IMR-90 (cell line): ENCODE data around the gene ORAI1. TPM values are rescaled to one million over a fixed set of nuclear protein-coding genes. Genes with fewer than 3 reads are reported as not detected.
A peak's percentile ranks its signal among the peaks of the same experiment; 100 is the strongest.

Experiments
- ATAC-seq: fragments of 200-7000 bp; cut with Tn5 transposase; 2 replicates; pipeline ENCODE4 v1.9.1; 2020; ENCODE audit warnings: low read depth, mild to moderate bottlenecking, moderate library complexity
- BruUV-seq: library from RNA; stranded (reverse); fragments of 400-500 nt; replicated peaks from 2 replicates; lab custom pipeline; 2021; lab: Mats Ljungman, UMichigan
- CTCF ChIA-PET: fragments of 300-600 bp; formaldehyde crosslinking; extraction: SDS; loops from one replicate; lab custom pipeline; 2021; ENCODE audit warnings: antibody characterized with exemption; lab: Yijun Ruan, JAX
- POLR2A ChIA-PET: fragments of 300-600 bp; sonication (Branson Sonifier 250); formaldehyde crosslinking; loops from one replicate; lab custom pipeline; 2022; ENCODE audit warnings: antibody characterized with exemption; ENCODE audit not compliant: unreplicated experiment; lab: Charles Lee
- DNase-seq: peaks from one replicate; pipeline ENCODE4 v3.0.0; 2013
- H2AFZ ChIP-seq: replicated peaks from 2 replicates; pipeline ENCODE3; 2013; ENCODE audit warnings: low read length, mild to moderate bottlenecking; ENCODE audit not compliant: poor library complexity
- H2AK5ac ChIP-seq: 2 replicates; pipeline ENCODE4 v1.6.1; 2013; ENCODE audit warnings: low read depth, low read length, inconsistent platforms
- H2AK9ac ChIP-seq: replicated peaks from 2 replicates; pipeline ENCODE3; 2013; ENCODE audit warnings: mild to moderate bottlenecking, low read depth, low read length, moderate library complexity; ENCODE audit not compliant: poor library complexity
- H2BK120ac ChIP-seq: 2 replicates; pipeline ENCODE4 v1.6.1; 2013; ENCODE audit warnings: low read depth, low read length, inconsistent platforms
- H2BK15ac ChIP-seq: 3 replicates; pipeline ENCODE4 v1.6.1; 2013; ENCODE audit warnings: low read depth, low read length, inconsistent platforms
- H2BK20ac ChIP-seq: 2 replicates; pipeline ENCODE4 v1.6.1; 2013; ENCODE audit warnings: low read depth, mild to moderate bottlenecking, inconsistent platforms, low read length, moderate library complexity
- H2BK5ac ChIP-seq: 2 replicates; pipeline ENCODE4 v1.6.1; 2013; ENCODE audit warnings: mild to moderate bottlenecking, low read depth, low read length, inconsistent platforms; ENCODE audit not compliant: poor library complexity, severe bottlenecking
- H3K14ac ChIP-seq: replicated peaks from 2 replicates; pipeline ENCODE4 v1.6.1; 2013; ENCODE audit warnings: low read depth, low read length, inconsistent platforms
- H3K18ac ChIP-seq: 2 replicates; pipeline ENCODE4 v1.6.1; 2013; ENCODE audit warnings: low read depth, low read length, control low read depth
- H3K23ac ChIP-seq: 2 replicates; pipeline ENCODE4 v1.6.1; 2013; ENCODE audit warnings: low read depth, low read length, inconsistent platforms
- H3K27ac ChIP-seq: 2 replicates; pipeline ENCODE4 v1.5.1; 2013; ENCODE audit warnings: mild to moderate bottlenecking, control low read depth, low read length; ENCODE audit not compliant: insufficient read depth
- H3K27me3 ChIP-seq: 2 replicates; pipeline ENCODE4 v1.6.1; 2013; ENCODE audit warnings: low read length; ENCODE audit not compliant: control insufficient read depth, insufficient read depth
- H3K36me3 ChIP-seq: 2 replicates; pipeline ENCODE4 v1.6.1; 2013; ENCODE audit warnings: low read length, mixed read lengths; ENCODE audit not compliant: control insufficient read depth, insufficient read depth
- H3K4ac ChIP-seq: 2 replicates; pipeline ENCODE4 v1.6.1; 2013; ENCODE audit warnings: low read depth, low read length, inconsistent platforms
- H3K4me1 ChIP-seq: 2 replicates; pipeline ENCODE4 v1.6.1; 2013; ENCODE audit warnings: low read length, mixed read lengths; ENCODE audit not compliant: control insufficient read depth, insufficient read depth
- H3K4me2 ChIP-seq: 2 replicates; pipeline ENCODE4 v1.6.1; 2013; ENCODE audit warnings: low read depth, mild to moderate bottlenecking, control low read depth, low read length, moderate library complexity
- H3K4me3 ChIP-seq: 2 replicates; pipeline ENCODE4 v1.5.1; 2013; ENCODE audit warnings: low read depth, mild to moderate bottlenecking, control low read depth, low read length, moderate library complexity; ENCODE audit not compliant: insufficient read depth
- H3K56ac ChIP-seq: 2 replicates; pipeline ENCODE4 v1.6.1; 2013; ENCODE audit warnings: low read length, inconsistent platforms; ENCODE audit not compliant: insufficient read depth; ENCODE audit errors: extremely low read depth
- H3K79me1 ChIP-seq, 2 experiments: 2 replicates each; pipeline ENCODE4 v1.6.1; 2013; ENCODE audit warnings: low read length in 2 of 2, inconsistent platforms in 1 of 2, low read depth in 1 of 2
- H3K9ac ChIP-seq: 2 replicates; pipeline ENCODE4 v1.6.1; 2013; ENCODE audit warnings: low read depth, low read length, control low read depth
- H3K9me1 ChIP-seq: 2 replicates; pipeline ENCODE4 v1.6.1; 2013; ENCODE audit warnings: low read length, inconsistent platforms; ENCODE audit not compliant: insufficient read depth
- H3K9me3 ChIP-seq: 2 replicates; pipeline ENCODE4 v1.6.1; 2013; ENCODE audit warnings: low read length; ENCODE audit not compliant: control insufficient read depth, insufficient read depth
- H4K20me1 ChIP-seq: 2 replicates; pipeline ENCODE4 v1.6.1; 2013; ENCODE audit warnings: low read length, inconsistent platforms; ENCODE audit not compliant: insufficient read depth
- H4K5ac ChIP-seq: 2 replicates; pipeline ENCODE4 v1.6.1; 2013; ENCODE audit warnings: mild to moderate bottlenecking, low read depth, low read length, control low read depth
- H4K8ac ChIP-seq, 2 experiments: 2 replicates each; pipeline ENCODE4 v1.6.1; 2013; ENCODE audit warnings: low read depth in 2 of 2, low read length in 2 of 2, control low read depth in 1 of 2, inconsistent platforms in 1 of 2
- H4K91ac ChIP-seq: 2 replicates; pipeline ENCODE4 v1.6.1; 2013; ENCODE audit warnings: low read depth, low read length, inconsistent platforms; ENCODE audit not compliant: insufficient read depth
- BHLHE40 ChIP-seq: fragments of 150-350 bp; IDR thresholded peaks from 2 replicates; pipeline ENCODE4 v1.6.1; 2016; ENCODE audit warnings: mild to moderate bottlenecking, low read depth, low read length
- CEBPB ChIP-seq: IDR thresholded peaks from 2 replicates; pipeline ENCODE4 v1.6.1; 2012; ENCODE audit warnings: low read depth, low read length, improper control_type of control experiment
- CHD1 ChIP-seq: IDR thresholded peaks from 2 replicates; pipeline ENCODE4 v1.6.1; 2012; ENCODE audit warnings: low read depth, low read length, improper control_type of control experiment
- FOS ChIP-seq: fragments of 150-350 bp; IDR thresholded peaks from 2 replicates; pipeline ENCODE4 v1.6.1; 2016; ENCODE audit warnings: low read depth, low read length
- MAFK ChIP-seq: IDR thresholded peaks from 2 replicates; pipeline ENCODE4 v1.6.1; 2012; ENCODE audit warnings: low read depth, low read length, improper control_type of control experiment
- MAZ ChIP-seq: IDR thresholded peaks from 2 replicates; pipeline ENCODE4 v1.6.1; 2012; ENCODE audit warnings: low read depth, mild to moderate bottlenecking, low read length, improper control_type of control experiment, moderate library complexity, borderline replicate concordance
- MXI1 ChIP-seq: IDR thresholded peaks from 2 replicates; pipeline ENCODE4 v1.6.1; 2012; ENCODE audit warnings: low read depth, mild to moderate bottlenecking, low read length, moderate library complexity, borderline replicate concordance
- NFE2L2 ChIP-seq: fragments of 150-350 bp; IDR thresholded peaks from 2 replicates; pipeline ENCODE4 v1.6.1; 2016; ENCODE audit warnings: low read depth, mild to moderate bottlenecking, low read length
- POLR2A ChIP-seq: IDR thresholded peaks from 2 replicates; pipeline ENCODE4 v1.6.1; 2012; ENCODE audit warnings: mild to moderate bottlenecking, low read depth, low read length
- RAD21 ChIP-seq: IDR thresholded peaks from 2 replicates; pipeline ENCODE4 v1.6.1; 2012; ENCODE audit warnings: low read length, improper control_type of control experiment
- RCOR1 ChIP-seq: IDR thresholded peaks from 2 replicates; pipeline ENCODE4 v1.6.1; 2012; ENCODE audit warnings: mild to moderate bottlenecking, low read length, improper control_type of control experiment; ENCODE audit not compliant: insufficient replicate concordance
- RFX5 ChIP-seq: IDR thresholded peaks from 2 replicates; pipeline ENCODE4 v1.8.0; 2012; ENCODE audit warnings: low read depth, mild to moderate bottlenecking, low read length, moderate library complexity
- SMC3 ChIP-seq: fragments of 150-350 bp; IDR thresholded peaks from 2 replicates; pipeline ENCODE4 v1.6.1; 2016; ENCODE audit warnings: low read depth, mild to moderate bottlenecking, antibody characterized with exemption, low read length, moderate library complexity
- WGBS, 2 experiments: methylation state at CpG; one replicate each; pipeline versions ENCODE4 v1.1.5 to v1.1.7; 2013; ENCODE audit warnings: missing lambda C conversion rate in 2 of 2; ENCODE audit not compliant: insufficient read length in 1 of 2; ENCODE audit errors: extremely low coverage in 2 of 2; 5-methylcytosine and 5-hydroxymethylcytosine counted together
- dilution Hi-C: fragments of 300-500 bp; cut with HindIII; formaldehyde crosslinking; loops from one replicate; pipeline ENCODE4 v1.14.3; 2018; ENCODE audit warnings: low sequenced_read_pairs; ENCODE audit not compliant: unreplicated experiment
- in situ Hi-C: fragments of 300-500 bp; cut with MboI; formaldehyde crosslinking; loops from 3 replicates; pipeline ENCODE4 v1.14.3; 2019; ENCODE audit warnings: low sequenced_read_pairs, inconsistent platforms, mixed read lengths
- intact Hi-C: fragments of 100-400 bp; cut with micrococcal nuclease; formaldehyde crosslinking; loops from 2 replicates; pipeline ENCODE4 v1.10.0; 2022
- polyA plus RNA-seq, 3 experiments: library from polyadenylated mRNA; depleted of rRNA; stranded (reverse); fragments of >200 nt; gene quantifications; 2 replicates each; pipeline ENCODE4 v1.2.3, GENCODE V29; 2012; ENCODE audit warnings: low replicate concordance in 1 of 3
- total RNA-seq: library from RNA; depleted of rRNA; stranded (reverse); fragments of >200 nt; gene quantifications from 2 replicates; pipeline ENCODE4 v1.2.3, GENCODE V29; 2012
- TF ChIP-seq, protein P1 (sequence below): conservative IDR thresholded peaks from 2 replicates; pipeline ENCODE4 v1.5.1; 2012; ENCODE audit warnings: mild to moderate bottlenecking, low read depth, low read length, improper control_type of control experiment
- TF ChIP-seq, protein P2 (sequence below): fragments of 150-350 bp; IDR thresholded peaks from 2 replicates; pipeline ENCODE4 v1.6.1; 2016; ENCODE audit warnings: low read depth, mild to moderate bottlenecking, low read length, moderate library complexity, borderline replicate concordance
- TF ChIP-seq, protein P3 (sequence below): fragments of 150-350 bp; IDR thresholded peaks from 2 replicates; pipeline ENCODE4 v1.6.1; 2017; ENCODE audit warnings: mild to moderate bottlenecking, antibody characterized with exemption, low read length, low read depth

ORAI1 gene
- total and polyA plus RNA-seq, 2 of the 4 experiments (the other 2 are of a cell fraction): 3.9 to 22.7 TPM

DNA sequence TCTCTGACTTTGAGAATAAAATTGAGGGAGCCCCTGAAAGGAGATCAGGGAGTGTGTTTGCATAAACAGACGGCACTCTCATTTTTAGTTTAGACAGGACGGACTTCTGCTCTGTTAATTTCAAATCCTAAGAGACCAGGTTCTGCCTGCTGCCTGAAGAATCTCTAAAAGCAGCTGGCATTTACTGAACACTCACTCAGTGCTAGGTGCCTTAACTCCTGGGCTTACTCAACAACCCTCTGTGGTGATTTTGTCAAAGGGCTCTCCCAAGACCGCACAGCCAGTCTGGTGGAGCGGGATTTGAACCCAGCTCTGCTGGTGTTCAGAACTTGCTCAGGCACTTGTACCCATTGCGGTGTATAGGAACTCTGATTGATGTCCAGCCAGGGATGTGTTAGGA, 2.2 kb downstream of the ORAI1 start:
- H2BK120ac ChIP-seq: peak overlapping the region; percentile 14; the same call in 1 of the 2 replicates
- no peak overlapping the region for H2BK15ac ChIP-seq
- H3K14ac ChIP-seq: peak overlapping the region; percentile 23; the same call in 1 of the 2 replicates
- peaks cover 19% of the 10 kb centered on the region for H3K9me1 ChIP-seq
- no peaks in the 10 kb centered on the region for H3K9me3 ChIP-seq
- TF ChIP-seq, protein P1, sequence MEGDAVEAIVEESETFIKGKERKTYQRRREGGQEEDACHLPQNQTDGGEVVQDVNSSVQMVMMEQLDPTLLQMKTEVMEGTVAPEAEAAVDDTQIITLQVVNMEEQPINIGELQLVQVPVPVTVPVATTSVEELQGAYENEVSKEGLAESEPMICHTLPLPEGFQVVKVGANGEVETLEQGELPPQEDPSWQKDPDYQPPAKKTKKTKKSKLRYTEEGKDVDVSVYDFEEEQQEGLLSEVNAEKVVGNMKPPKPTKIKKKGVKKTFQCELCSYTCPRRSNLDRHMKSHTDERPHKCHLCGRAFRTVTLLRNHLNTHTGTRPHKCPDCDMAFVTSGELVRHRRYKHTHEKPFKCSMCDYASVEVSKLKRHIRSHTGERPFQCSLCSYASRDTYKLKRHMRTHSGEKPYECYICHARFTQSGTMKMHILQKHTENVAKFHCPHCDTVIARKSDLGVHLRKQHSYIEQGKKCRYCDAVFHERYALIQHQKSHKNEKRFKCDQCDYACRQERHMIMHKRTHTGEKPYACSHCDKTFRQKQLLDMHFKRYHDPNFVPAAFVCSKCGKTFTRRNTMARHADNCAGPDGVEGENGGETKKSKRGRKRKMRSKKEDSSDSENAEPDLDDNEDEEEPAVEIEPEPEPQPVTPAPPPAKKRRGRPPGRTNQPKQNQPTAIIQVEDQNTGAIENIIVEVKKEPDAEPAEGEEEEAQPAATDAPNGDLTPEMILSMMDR: no peak
- TF ChIP-seq MXI1 (no peak), POLR2A (no peak), NFE2L2 (no peak), BHLHE40 (no peak), FOS (no peak), SMC3 (no peak), RAD21 (no peak), MAZ (no peak), MAFK (no peak), CHD1 (no peak), CEBPB (no peak), RCOR1 (no peak), RFX5 (no peak)
- TF ChIP-seq, protein P2, sequence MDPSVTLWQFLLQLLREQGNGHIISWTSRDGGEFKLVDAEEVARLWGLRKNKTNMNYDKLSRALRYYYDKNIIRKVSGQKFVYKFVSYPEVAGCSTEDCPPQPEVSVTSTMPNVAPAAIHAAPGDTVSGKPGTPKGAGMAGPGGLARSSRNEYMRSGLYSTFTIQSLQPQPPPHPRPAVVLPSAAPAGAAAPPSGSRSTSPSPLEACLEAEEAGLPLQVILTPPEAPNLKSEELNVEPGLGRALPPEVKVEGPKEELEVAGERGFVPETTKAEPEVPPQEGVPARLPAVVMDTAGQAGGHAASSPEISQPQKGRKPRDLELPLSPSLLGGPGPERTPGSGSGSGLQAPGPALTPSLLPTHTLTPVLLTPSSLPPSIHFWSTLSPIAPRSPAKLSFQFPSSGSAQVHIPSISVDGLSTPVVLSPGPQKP: no peak
- TF ChIP-seq, protein P3, sequence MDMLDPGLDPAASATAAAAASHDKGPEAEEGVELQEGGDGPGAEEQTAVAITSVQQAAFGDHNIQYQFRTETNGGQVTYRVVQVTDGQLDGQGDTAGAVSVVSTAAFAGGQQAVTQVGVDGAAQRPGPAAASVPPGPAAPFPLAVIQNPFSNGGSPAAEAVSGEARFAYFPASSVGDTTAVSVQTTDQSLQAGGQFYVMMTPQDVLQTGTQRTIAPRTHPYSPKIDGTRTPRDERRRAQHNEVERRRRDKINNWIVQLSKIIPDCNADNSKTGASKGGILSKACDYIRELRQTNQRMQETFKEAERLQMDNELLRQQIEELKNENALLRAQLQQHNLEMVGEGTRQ: no peak
- no CpG with 5 or more reads among the region's 5 CpGs for WGBS, 2 experiments
- no peak overlapping the region for H4K5ac ChIP-seq
- H4K8ac ChIP-seq: peak overlapping the region in 1 of 2 experiments; percentile 24; a peak in 1 of 4 replicates
- H2BK5ac ChIP-seq: no peak overlapping the region
- no peak overlapping the region for H3K18ac ChIP-seq
- H3K4me1 ChIP-seq: peaks cover 23% of the 10 kb centered on the region
- in situ Hi-C loops: no loop called here
- intact Hi-C loops: loop anchor here (5.0 kb wide), 2 partner anchors 44 to 46 kb away; partner anchors contain the start of gene KDM2B
- peak overlapping the region; percentile 73 for H3K4me2 ChIP-seq
- H2BK20ac ChIP-seq: no peak overlapping the region
- H4K91ac ChIP-seq: no peak overlapping the region; the same call in 1 of the 2 replicates
- H3K36me3 ChIP-seq: no peaks in the 10 kb centered on the region
- DNase-seq: no peak
- BruUV-seq: no TSS peak
- peaks cover 33 to 59% of the 10 kb centered on the region in 2 experiments for H3K79me1 ChIP-seq
- H3K9ac ChIP-seq: no peak overlapping the region
- no peak overlapping the region for H2AFZ ChIP-seq
- no peaks in the 10 kb centered on the region for H3K27me3 ChIP-seq
- no peak for ATAC-seq
- H3K56ac ChIP-seq: no peak overlapping the region
- no peak overlapping the region for H3K4me3 ChIP-seq
- peak overlapping the region; percentile 33; the same call in 1 of the 2 replicates for H3K4ac ChIP-seq
- ChIA-PET CTCF (no interaction called here), POLR2A (no interaction called here)
- peak overlapping the region; percentile 4 for H2AK9ac ChIP-seq
- peak overlapping the region; percentile 71 for H3K23ac ChIP-seq
- dilution Hi-C loops: no loop called here
- H2AK5ac ChIP-seq: 0 out of 2 replicates have a peak overlapping the region, but pooled peaks have one; percentile 81
- 0 out of 2 replicates have a peak overlapping the region, but pooled peaks have one; percentile 27 for H3K27ac ChIP-seq
- peaks cover 16% of the 10 kb centered on the region for H4K20me1 ChIP-seq
